Inflammatory macrophage treated with lipopolysaccharide for 4 hours (primary cell): Measurements from ENCODE around the gene OLFM1.

ENCODE experiments used
- DNase-seq: peaks from one replicate; pipeline ENCODE4 v3.0.0-alpha.2; 2020

The OLFM1 gene

DNA sequence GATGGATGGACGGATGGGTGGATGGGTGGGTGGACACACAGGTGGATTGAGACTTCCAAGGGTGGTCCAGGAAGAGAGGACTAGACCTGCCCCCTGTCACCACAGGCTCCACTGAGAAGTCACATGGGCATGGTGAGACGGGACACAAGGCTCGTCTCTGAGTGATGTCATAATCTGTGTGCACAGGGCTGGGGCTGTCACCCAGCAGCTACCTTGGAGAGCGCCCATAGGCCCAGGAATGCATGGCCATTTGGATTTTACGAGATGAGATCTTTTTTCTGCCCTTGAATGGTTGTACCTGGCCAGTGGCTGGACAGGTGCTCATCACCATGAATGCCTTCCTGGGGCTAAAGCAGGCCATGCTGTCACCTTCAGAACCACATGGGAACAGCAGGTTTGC, 3.1 kb downstream of the OLFM1 start:
- DNase-seq = no peak

DNA sequence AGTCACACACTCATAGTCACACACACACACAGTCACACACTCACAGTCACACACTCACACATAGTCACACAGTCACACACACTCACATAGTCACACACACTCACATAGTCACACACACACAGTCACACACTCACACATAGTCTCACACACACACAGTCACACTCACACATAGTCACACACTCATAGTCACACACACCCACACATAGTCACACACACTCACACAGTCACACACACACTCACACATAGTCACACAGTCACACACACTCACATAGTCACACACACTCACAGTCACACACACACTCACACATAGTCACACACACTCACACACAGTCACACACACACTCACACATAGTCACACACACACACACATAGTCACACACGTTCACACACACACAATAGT, 4.1 kb downstream of the OLFM1 start:
- DNase-seq = no peak

DNA sequence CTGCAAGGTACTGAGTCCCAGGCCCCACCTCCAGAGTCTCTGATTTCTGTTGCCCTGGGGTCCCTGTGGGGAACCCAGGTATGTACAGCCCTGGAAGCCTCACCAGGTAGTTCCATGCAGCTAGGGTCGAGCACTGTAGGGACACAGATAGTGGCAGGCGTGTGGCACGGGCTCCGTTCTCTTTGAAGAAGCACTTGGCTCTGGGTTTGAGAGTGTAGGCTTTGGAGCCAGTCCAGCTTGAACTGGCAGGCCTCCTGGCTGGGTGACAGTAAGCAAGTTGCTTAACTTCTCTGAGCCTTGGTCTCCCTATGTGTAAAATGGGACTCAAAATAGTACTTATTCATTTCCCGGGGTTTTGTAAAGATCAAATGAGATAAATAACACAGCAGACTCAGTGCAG, 5.6 kb downstream of the OLFM1 start:
- no peak for DNase-seq

DNA sequence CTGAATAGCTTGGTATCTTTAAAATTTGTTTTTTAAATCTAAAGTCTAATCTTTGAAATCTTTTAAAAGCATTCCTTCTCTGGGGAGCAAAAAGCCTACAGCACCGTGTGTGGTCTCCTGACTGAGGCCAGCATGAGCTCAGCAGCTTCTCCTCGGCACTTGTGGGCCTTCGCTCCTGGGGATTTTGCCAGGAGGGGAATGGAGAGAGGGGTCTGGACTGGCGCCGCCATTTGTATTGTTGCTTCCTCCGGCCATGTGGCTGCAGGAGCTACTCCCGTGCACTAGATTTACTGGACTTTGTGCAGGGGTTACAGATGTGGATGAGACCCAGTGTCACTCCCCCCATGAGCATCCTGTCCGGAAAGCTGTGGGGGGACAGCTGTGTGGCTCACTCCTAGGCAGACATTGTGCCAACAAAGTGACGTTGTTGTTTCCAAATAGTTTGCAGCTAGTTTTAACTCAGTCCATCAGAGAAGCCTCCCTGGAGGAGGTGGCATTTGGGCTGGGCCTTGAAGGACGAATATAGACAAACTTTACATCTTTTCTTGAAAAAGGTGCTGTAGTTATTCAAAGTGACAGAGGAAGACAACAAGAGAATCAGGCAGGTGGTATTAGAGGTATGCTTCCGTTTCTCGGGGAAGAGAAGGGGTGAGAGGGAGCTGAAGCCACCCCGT, 6.6 kb downstream of the OLFM1 start:
- no peak for DNase-seq

DNA sequence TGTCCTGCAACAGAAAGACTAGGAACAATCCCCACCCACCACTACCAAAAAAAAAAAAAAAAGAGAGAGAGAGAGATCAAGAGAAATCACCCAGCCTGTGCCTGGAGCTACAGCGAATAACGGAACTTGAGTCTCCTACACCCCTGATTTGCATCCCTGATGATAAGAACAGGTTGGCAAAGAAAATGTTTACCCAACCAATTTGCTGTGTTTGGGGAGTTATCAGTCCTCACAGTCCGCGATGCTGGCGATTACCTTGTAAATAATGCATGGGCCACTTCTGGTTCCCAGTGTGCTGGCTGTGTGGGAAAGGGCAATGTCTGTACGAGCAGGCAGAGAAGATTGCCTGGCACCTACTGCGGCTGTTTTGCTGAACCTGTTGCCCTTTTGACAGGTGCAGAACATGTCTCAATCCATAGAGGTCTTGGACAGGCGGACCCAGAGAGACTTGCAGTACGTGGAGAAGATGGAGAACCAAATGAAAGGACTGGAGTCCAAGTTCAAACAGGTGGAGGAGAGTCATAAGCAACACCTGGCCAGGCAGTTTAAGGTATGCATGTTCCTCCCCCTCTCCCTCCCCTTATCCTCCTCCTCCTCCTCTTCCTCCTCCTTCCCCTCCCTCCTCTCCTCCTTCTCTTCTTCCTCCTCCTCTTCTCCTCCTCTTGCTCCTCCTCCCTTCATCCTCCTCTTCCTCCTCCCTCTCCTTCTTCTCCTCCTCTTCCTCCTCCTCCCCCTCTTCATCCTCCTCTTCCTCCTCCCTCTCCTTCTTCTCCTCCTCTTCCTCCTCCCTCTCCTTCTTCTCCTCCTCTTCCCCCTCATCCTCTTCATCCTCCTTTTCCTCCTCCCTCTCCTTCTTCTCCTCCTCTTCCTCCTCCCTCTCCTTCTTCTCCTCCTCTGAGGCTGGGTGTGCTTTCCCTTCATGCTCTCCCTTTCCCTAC, 8.3 kb downstream of the OLFM1 start:
- no peak for DNase-seq

DNA sequence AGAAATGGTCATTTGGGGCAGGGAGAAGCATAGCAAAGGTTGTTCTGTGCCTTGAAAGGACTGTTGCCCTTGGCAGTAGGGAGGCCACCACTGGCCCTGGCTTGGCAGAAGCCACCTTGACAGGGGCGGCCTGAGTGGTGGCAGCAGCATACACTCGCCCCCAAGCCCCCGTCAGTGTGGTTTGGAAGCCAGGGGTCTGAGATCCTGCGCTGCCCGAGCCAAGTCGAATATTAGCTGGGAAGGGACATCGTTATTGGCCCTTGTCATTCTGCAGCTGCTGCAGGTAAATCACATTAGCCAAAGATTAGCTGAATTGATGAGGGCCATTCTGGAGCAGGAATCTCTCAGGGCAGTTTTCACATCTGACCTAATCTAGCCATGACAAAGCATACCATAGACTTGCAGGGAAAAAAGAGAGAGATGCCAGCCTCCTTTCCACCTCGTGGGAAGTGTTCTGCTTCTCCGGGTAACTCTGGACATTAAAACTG, 9.0 kb downstream of the OLFM1 start:
- no peak for DNase-seq

DNA sequence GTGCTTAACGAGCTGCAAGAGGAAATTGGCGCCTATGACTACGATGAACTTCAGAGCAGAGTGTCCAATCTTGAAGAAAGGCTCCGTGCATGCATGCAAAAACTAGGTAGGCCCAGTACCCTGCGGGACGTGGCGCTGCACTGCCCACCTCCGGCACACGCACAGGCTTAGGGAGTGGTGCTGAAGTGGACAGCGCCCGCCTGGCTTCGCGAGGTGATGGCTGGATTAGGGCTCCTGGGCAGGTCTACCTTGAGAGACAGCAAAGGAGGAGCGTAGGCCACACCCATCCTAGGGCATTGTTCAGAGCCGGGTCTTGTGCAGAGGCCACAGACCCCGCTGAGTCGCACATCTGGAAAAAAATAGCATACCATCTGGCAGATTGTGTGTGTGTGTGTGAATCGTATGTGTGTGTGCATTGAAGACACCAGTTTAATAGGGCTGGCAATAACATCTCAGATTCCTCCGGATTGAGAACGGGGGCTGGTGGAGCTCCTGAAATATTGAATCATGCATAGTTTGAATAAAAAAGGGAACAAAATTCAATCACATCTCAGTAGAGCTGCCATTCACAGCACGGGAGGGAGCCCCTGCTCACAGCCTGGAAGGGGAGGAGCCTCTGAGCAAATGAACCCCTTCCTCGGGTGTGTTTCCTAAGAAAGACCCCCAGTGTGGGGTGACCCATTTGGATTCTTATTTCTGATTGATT, 11.1 kb downstream of the OLFM1 start:
- no peak for DNase-seq

DNA sequence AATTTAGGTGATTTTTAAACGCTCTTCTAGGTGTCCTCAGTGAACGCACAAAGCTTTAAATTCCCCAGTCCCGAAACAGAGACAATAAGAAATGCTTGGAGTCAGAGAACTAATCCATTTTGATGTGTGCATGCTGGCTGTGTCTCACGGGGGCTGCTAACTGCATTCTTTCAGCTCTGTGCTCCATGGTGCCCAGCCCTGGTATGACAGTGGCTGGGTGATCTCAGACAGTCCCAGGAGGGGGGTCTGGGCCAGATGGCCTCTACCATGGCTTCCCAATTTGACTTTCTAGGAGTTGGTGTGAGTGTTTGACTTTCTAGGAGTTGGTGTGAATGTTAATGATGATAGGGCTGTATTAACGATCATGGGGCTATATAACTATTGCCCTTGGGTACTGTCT, 12.1 kb downstream of the OLFM1 start:
- DNase-seq = no peak

DNA sequence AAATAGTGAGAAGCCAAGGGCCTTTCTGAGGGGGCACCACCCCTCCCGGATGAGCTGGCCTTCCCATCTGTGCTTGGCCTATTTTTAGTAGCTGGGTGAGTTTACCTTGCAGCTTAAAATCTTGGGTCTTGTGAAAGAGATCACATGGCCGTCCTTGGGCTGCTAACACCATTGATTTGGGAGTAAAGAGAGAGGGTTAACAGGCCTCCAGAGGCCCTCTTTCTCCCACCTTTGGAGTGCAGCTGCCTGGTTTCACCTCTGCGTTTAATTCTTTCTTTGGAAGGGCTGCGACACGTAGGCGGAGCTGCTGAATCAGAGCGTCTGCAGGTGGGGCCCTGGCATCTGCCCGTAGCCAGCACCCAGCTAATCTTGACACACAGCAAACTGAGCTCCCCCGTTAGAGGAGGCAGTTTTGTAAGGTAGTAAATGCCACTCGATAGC, 12.8 kb downstream of the OLFM1 start:
- DNase-seq = no peak

DNA sequence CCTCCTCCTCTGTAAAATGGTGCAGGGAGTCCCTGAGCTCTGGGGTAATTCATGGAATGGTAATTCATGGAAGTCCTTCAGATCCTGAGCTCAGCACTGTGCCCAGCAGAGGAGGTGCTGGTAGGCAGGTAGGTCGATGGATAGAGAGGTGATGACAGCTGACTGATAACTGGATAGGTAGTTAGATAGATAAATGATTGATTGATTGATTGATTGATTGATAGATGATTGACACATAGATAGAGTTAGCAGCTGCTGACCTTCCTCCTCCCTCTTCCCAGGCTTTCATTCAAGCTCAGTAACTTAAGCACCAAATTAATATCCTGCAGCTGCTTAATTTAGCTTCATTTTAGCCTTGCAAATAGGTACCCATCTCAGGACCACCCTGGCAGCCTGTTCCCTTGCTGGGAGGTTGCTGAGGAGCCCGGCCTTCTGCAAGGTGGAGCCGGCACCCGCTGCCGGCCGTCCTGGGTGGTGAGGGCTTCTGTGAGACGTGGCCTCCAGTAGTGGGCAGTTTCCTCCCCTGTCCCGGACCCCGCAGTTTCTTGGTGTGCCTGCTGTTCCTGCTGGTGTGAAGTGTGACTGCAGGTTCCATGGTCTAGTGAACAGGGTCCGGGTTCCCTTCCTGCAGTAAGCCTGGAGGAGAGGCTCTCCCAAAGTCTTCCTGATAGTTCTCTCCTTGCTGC, 13.4 kb downstream of the OLFM1 start:
- DNase-seq = no peak

DNA sequence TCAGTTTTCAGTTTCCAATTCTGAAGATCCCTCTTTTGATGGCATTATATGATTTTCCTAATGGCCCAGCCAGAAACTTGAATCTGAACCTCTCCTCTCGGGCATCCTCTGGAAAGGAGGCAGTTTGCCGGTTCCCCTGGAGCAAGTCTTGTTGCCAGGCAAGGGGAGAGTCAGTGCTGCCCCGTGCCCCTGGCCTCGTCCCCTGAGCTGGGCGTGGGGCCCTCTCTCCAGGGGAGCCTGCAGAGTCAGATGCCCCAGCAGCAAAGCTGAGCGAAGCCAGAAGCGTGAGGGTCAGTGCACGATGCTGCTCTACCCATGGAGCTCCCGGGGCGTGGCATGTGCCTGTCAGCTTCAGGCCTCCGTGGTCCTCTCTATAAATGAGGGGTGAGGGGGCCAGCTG, 14.0 kb downstream of the OLFM1 start:
- no peak for DNase-seq

DNA sequence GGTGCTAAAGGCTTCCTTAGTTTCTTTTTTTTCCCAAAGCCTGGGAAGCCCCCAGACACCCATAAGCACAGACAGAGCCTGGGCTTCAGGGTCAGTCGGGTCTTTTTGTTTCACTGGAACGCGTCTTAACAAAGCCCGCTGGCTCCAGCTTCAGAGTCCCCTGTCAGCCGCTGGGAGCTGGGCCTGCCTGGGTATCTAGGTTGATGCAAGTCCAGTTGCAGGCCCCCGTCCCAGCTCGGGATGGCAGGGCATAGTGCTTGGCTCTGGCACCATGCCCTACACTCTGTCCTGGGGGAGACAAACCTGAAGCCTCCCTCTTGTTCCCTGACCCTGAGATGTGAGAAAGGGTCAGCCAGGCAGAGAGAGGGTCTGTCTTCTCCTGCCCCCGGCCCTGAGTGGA, 14.5 kb downstream of the OLFM1 start:
- DNase-seq = no peak

DNA sequence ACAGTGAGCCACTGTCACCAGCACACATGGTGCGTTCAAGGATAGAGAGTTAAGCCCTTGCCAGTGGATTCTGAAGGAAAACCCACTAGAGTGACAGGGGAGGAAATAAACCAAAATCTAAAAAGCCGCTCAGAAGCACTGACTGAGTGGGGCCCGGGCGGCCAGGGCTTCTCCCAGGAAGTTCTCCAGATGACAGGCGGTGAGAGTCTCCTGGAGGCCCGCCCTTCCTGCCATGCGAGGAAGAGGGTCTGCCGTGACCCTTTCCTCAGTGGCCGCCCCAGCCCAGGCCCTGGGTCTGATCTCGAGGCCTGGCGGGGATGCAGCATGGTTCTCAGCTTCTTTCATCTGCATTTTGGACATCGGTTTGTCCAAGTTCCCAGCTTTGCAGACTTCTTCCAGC, 14.9 kb downstream of the OLFM1 start:
- DNase-seq = no peak

DNA sequence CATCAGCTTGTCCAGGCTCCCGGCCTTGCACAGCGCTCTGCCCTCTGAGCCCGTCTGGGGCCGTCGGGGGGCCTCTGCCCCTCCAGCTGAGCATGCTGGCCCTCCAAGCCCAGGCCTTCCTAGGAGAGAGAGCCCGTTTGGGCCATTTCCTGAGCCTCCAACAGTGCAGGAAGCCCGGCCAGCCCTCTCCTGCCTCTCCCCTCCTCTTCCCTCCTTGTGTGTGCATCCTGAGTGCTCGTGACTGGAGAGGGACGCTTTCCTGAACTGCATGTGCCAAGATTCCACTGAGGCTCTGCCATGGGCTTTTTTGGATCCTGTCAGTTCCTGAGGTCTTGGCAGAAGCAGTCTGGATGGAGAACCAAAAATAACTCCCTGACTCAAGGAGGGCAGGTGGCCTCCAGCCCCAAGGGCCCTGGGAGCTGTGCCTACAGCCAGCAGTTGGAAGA, 15.6 kb downstream of the OLFM1 start:
- DNase-seq = no peak

DNA sequence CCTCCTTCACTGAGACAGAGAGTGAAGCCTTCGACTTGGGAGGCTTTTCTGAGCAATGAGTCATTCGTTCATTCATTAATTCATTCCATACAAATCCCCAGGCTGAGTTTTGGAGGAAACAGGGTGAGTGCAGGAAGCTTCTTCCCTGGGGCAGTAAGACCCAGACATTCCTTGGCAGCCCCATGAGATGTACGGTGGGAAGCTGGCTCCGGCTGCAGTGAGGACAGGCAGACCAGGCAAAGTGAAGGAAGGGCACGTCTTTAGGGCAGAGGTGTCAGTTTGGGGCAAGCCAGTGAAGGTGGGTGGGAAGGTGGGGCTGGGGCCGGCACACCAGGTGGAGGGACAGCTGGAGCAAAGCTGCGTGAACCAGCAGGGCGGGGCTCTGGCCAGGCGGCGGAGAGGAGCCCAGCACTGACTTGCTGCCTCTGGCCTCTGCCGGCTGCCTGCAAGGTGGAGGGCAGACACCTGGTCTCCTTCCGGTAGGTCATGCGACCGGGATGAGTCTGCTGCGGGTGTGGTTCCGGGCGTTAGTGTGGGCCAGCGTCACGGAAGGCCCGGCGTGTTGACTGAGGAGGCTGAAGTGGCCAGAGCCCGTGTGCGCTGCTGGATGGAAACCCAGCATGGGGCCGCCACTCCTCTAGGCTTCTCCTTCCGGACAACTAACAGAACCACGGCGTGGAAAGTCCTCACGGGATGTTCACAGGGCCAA, 16.6 kb downstream of the OLFM1 start:
- no peak for DNase-seq

DNA sequence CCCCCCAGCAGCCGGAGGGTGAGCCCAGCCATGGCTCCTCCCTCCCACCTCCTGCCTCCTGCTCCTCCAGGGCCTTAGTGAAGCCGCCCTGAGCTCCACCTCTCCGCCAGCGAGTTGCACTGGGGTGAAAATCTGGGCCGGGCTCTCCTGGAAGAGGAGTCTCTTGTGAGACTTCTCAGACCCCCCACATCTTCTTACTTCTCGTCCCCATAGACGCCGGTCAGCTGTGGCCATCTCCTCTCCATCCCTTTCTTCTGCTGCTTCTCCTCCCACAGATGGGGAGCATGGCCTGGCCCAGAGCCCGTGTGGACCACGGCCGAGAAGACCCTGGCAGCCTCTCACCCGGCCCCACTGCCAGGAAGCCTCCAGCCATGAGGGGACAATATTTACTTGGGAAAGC, 17.3 kb downstream of the OLFM1 start:
- DNase-seq = no peak

DNA sequence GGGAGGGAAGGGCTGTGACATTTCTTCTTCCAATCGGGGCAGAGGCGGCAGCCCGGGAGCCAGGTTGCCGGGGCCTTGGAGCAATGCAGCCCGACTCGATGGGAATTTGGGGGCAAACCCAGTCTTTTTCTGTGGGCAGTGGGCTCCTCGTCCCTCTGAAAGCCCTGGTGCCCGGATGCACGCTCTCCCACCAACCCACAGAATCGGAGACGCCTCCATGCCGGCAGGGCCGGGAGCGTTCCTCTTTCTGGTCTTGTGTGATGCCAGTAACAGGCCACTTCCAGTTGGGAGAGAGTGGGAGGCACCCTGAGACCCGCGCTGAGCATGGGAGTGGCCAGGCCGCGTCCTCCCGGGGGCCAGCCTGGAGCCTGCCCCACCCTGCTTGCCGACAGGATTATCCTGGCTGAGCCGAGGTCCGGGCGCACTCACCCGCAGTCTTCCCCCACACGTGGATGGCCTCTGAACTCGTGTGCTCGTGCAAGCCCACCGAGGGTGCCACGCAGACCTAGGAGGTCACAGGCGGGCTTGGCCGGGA, 17.8 kb downstream of the OLFM1 start:
- no peak for DNase-seq

DNA sequence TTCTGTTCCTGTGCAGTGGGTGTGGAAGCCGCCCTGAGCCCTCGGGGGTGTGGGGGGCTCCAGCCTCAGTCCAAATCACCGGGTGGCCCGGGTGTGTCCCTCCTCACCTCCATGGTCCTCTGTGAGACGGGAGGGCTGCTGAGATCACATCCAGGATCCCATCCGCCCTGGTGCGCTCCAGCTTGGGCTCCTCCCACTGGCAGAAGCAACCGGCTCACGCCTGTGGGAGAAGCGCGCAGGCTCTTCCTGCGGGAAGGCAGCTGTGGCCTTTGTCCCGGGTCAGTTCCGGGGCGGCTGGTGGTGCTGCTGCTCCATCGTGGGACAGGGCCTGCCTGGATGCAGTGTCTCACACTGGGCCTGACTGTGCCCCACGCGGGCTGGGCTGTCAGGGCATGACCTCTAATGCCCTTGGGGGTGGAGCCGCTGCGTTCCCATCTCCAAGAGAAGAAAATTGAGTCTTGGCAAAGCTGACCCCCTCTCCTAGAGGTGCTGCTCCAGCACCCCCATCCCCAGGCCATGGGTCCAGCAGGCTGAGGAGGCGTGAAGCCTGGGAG, 18.5 kb downstream of the OLFM1 start:
- no peak for DNase-seq

DNA sequence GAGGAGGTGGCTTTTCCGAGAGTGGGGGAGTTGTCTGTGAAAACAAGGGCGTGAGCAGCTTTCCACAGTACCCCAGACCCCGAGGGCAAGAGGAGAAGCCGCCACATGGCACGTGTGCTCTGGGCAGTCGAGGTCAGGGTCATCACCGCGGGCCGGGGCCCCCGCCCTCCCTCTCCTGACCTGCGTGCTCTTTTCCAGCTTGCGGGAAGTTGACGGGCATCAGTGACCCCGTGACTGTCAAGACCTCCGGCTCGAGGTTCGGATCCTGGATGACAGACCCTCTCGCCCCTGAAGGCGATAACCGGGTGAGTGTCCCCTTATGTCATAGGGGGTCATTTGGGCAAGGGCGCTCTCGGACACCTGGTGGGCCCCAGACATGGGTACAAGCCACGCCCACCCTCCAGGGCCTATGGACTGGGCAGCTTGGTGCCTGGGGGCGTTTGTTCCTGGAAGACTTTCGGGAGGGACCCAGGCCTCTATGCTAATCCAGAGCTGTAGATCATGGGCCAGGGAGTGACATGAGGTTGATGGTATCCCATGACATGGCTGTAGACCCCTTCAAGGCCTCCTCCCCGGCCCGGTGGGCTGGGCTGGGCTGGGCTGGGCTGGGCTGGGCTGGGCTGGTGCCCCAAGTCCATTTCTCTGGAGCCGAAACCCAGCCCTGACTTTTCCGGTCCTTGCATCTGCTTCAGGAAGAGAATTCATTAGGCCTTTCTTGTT, 19.2 kb downstream of the OLFM1 start:
- DNase-seq = no peak

DNA sequence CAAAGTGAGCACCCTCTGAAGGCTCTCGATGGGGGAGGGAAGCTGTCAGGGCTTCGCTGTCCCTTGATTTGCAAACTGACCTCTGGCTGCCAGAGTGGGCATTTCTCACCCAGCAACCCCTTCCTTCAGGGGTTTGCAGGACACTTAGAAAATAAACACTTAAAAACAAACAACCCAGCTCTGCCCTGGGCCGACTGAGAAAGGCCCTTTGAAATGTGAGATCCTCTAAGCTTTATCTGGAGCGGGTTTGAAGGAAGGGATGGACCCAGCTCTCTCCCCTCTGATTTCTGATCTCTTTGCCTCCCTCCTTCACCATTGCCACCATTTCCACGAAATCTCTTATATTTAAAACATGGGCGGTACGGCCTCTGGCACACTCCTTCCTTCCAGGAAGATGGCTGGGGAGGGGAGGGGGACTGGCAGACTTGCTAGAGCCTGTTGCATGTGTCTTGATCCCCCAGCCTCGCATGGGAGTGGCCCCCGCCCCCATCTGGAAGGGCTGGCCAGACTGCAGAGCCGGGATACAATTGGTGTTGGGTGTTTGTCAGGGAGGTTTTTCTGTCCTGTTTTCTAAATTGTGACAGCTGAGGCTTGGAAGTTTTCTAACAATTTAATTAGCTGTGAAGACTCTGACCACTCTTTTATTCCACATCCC, 20.2 kb downstream of the OLFM1 start:
- DNase-seq = no peak
